Measurements from ENCODE around the gene BCL11B. TPM values are rescaled to one million over a fixed set of nuclear protein-coding genes. Genes with fewer than 3 reads are reported as not detected.

Gene BCL11B
- polyA plus RNA-seq, 1 experiment, result not detected

DNA sequence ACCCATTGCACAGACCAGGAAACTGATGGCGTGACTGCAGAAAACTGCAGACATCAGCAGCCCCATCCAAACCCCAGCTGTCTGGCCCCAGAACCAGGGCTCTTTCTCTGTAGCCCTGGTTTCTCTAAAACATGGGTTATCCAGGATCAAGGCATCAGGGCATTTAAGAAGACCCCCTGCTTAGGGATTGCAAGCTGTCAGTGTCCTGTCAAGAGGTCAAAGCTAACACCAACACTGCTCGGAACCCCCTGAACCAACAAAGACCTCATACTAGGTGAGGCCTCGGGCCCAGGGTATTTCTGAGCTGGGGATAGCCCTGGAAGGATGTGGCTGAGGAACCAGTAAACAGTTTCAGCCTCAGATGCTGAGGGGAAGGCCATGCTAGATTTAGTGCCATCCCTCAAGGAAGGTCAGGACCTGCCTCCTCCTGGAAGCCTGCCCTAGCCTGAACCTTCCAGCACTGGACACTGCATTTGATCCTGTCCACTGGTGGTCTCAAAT is 39.2 kb downstream of the BCL11B start:
- POLR2A ChIA-PET, result no interaction called here
- TF ChIP-seq, protein P1, sequence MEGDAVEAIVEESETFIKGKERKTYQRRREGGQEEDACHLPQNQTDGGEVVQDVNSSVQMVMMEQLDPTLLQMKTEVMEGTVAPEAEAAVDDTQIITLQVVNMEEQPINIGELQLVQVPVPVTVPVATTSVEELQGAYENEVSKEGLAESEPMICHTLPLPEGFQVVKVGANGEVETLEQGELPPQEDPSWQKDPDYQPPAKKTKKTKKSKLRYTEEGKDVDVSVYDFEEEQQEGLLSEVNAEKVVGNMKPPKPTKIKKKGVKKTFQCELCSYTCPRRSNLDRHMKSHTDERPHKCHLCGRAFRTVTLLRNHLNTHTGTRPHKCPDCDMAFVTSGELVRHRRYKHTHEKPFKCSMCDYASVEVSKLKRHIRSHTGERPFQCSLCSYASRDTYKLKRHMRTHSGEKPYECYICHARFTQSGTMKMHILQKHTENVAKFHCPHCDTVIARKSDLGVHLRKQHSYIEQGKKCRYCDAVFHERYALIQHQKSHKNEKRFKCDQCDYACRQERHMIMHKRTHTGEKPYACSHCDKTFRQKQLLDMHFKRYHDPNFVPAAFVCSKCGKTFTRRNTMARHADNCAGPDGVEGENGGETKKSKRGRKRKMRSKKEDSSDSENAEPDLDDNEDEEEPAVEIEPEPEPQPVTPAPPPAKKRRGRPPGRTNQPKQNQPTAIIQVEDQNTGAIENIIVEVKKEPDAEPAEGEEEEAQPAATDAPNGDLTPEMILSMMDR (IDR thresholded peaks at IDR 0.05; ENCODE audit: insufficient read depth, low read depth, low read length), result no peak
- Histone ChIP-seq H3K36me3 (ENCODE audit: control insufficient read depth, insufficient read depth, low read length) (no peaks in the 10 kb centered on the region), H3K4me3 (ENCODE audit: low read depth, low read length) (no peak overlapping the region), H3K27me3 (ENCODE audit: control insufficient read depth, insufficient read depth, low read length) (no peaks in the 10 kb centered on the region)
- DNase-seq (ENCODE audit: low read depth), result no peak
- CTCF ChIA-PET, result interaction anchor here (0.5 kb wide), 1 partner anchor 945 kb away, joined by 3 read pairs; no protein-coding TSS in a partner anchor

DNA sequence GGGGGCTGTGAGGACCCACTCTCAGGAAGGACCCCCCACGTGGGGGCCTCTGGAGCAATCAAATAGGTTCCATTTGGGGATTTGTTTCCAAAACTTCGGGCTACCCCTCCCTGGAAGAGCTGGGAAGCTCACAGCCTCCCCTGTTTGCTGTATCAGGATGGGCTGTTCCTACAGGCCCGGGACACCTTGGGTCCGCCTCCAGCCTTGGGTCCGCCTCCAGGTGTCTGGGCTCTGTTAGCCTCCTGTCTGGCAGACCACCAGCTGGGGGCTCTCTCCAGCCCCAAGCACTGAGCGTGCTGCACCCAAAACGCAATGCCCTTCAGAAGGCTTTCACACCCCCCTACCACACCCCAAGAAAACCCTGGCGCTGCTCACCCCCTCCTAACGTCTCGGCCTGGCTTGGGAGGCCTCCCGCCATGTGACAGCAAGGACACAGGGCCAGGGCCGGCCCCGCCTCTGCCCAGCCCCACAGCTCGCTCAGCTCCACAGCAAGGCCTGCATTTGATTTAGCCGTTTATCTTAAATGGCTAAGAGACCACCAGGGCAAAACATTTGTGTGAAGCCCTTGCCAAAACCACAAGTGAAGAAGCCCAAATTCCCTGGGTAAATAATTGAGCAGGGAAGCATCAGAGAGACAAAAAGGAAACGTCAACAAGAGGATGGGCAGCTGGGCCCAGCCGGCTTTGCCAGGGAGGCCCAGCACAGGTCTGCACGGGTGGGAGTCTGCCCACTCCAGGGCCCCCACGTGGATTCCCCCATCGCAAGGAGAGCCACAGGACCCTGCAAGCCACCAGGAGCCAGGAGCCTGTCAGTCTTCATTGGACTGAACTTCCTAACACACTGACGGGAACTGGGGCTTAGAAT is 39.9 kb downstream of the BCL11B start:
- ChIA-PET CTCF (no interaction called here), POLR2A (no interaction called here)
- TF ChIP-seq, protein P1 (IDR thresholded peaks at IDR 0.05; ENCODE audit: insufficient read depth, low read depth, low read length), result no peak
- Histone ChIP-seq H3K36me3 (ENCODE audit: control insufficient read depth, insufficient read depth, low read length) (no peaks in the 10 kb centered on the region), H3K4me3 (ENCODE audit: low read depth, low read length) (no peak overlapping the region), H3K27me3 (ENCODE audit: control insufficient read depth, insufficient read depth, low read length) (no peaks in the 10 kb centered on the region)
- no peak for DNase-seq (ENCODE audit: low read depth)

- DNase-seq (ENCODE audit: low read depth), result no peak
- Histone ChIP-seq H3K4me3 (ENCODE audit: low read depth, low read length) (no peak overlapping the region), H3K27me3 (ENCODE audit: control insufficient read depth, insufficient read depth, low read length) (no peaks in the 10 kb centered on the region), H3K36me3 (ENCODE audit: control insufficient read depth, insufficient read depth, low read length) (no peaks in the 10 kb centered on the region)
- TF ChIP-seq, protein P1 (IDR thresholded peaks at IDR 0.05; ENCODE audit: insufficient read depth, low read depth, low read length), result no peak
- ChIA-PET CTCF (no interaction called here), POLR2A (no interaction called here)
Observed at GRCh38 chr14:99231161-99231849, 40.7 kb downstream of the BCL11B start.

DNA sequence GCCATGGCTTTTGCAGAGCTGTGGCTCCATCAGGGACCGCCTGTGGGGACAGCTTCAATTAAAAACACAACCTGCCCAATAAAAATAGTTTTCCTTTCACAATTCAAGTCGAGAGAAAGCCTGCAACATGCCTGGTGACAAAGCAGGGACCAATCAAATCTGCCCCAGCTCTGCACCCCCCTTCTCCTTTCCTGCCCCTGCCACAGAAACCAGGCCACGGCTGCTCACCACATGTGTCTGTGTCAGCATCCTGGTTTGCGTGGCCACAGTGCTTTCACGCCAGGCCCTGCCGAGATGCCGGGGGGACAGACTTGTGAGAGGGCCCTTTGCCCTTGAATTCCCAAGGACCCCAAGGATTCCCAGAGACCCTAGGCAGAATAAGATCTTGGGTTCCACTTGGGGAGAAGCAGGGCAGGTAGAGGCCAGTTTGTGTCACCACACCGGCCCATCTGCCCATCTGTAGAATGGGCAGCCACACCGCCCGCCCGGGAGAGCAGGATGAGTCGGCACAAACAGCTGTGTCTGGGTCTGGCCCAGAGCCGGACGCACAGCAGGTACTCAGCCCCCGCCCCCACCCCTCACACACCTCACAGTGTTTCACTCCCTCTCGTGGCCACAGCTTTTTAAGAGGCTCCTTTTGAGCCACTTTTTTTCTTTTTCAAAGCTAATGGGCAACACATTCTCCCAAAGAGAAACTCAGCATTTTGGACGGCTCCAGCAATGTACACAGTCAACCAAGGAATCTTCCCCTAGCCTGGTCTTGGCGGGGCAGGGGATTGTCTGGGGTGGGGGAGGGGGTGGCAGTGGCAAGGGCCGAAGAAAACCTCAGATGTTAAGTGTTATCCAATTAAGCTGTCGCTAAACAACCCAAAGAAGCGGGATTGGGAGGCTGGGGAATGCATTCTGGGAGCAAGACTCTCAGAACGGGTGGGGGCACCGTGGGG is 41.5 kb downstream of the BCL11B start:
- CTCF ChIA-PET, result no interaction called here
- DNase-seq (ENCODE audit: low read depth), result no peak
- TF ChIP-seq, protein P1 (IDR thresholded peaks at IDR 0.05; ENCODE audit: insufficient read depth, low read depth, low read length), result no peak
- POLR2A ChIA-PET, result no interaction called here
- Histone ChIP-seq H3K4me3 (ENCODE audit: low read depth, low read length) (no peak overlapping the region), H3K36me3 (ENCODE audit: control insufficient read depth, insufficient read depth, low read length) (no peaks in the 10 kb centered on the region), H3K27me3 (ENCODE audit: control insufficient read depth, insufficient read depth, low read length) (no peaks in the 10 kb centered on the region)

Data from BJ (cell line).